Measurements from ENCODE around the gene AGBL4.

DNA sequence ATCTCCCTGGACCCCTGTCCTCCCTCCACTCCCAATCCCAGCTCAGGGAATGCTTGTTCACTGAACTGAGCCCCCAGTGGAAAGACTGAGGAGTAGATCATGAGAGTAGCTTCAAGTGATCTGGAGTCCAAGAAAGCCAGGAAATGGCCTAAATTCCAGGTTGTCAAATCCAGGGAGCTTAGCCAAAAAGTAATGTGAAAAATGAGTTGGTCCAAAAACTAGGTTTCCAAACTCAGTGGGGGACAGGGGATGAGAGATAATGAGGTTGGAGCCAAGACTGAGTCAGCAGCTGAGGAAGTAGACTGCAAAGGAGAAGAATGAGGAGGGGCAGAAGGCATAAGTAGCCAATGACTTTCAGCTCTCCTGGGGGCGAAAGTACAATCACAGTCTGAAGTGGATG, 963.0 kb downstream of the AGBL4 start:
- no peak for TF ChIP-seq POLR2A (IDR thresholded peaks at IDR 0.05; ENCODE audit: low read depth, low read length)
- no peak for TF ChIP-seq POLR2AphosphoS5 (IDR thresholded peaks at IDR 0.05; ENCODE audit: low read depth, low read length)
